NOMO-1 treated with DMSO at 0.1 percent for 48 hours (cell line): ENCODE data around the gene GPANK1.

Experiments
- DNase-seq: peaks from one replicate; lab custom pipeline; 2025; ENCODE audit not compliant: unreplicated experiment; lab: John Stamatoyannopoulos, UW

The GPANK1 gene

GRCh38 chr6:31621320-31621939 lies 43.4 kb downstream of the GPANK1 start:
- no peak for DNase-seq

GRCh38 chr6:31620586-31621319 lies 44.0 kb downstream of the GPANK1 start, which contains the start of gene PRRC2A:
TSS of gene PRRC2A (plus strand) at chr6:31620715. CDS start at chr6:31622790, 2,075 bp downstream.
- peak; percentile 72 for DNase-seq

- DNase-seq: peak; percentile 99
Observed at GRCh38 chr6:31619805-31620585, 44.8 kb downstream of the GPANK1 start.

- DNase-seq: no peak
Observed at GRCh38 chr6:31617010-31617409, 47.8 kb downstream of the GPANK1 start.

GRCh38 chr6:31615748-31616147 lies 49.0 kb downstream of the GPANK1 start:
- DNase-seq: peak; percentile 88

- no peak for DNase-seq
Observed at GRCh38 chr6:31614684-31615578, 49.9 kb downstream of the GPANK1 start, which contains the start of gene AIF1. TSS of gene AIF1 (plus strand) at chr6:31615234. CDS start at chr6:31615330, 96 bp downstream.

- peak; percentile 74 for DNase-seq
Observed at GRCh38 chr6:31614075-31614619, 50.6 kb downstream of the GPANK1 start.
